ENCODE results near the gene SDCCAG8. TPM values are rescaled to one million over a fixed set of nuclear protein-coding genes. Genes with fewer than 3 reads are reported as not detected.

Gene SDCCAG8
- total and polyA plus RNA-seq, 4 donors: 25.4 to 96.7 (median 48.2) TPM

- no peak overlapping the region for H3K9ac ChIP-seq (ENCODE audit: insufficient read depth in 1 of 2, low read length in 2 of 2)
Measured at GRCh38 chr1:243438146-243438545, 182.3 kb downstream of the SDCCAG8 start.

GRCh38 chr1:243438815-243439214 is 183.0 kb downstream of the SDCCAG8 start:
- Histone ChIP-seq H3K9me3 (ENCODE audit: control insufficient read depth in 4 of 4, insufficient read depth in 3 of 4, low read length in 3 of 4) (no peaks in the 10 kb centered on the region), H3K4me1 (ENCODE audit: control insufficient read depth in 5 of 5, insufficient read depth in 5 of 5, low read length in 5 of 5) (peaks cover 0 to 9% (median 7%) of the 10 kb centered on the region in 5 donors), H3K36me3 (ENCODE audit: control insufficient read depth in 4 of 4, insufficient read depth in 4 of 4, low read length in 4 of 4) (peaks cover 0 to 4% (median 2%) of the 10 kb centered on the region in 4 donors), H3K27ac (ENCODE audit: low read depth in 1 of 2, low read length in 1 of 2) (no peak overlapping the region), H3K9ac (ENCODE audit: insufficient read depth in 1 of 2, low read length in 2 of 2) (no peak overlapping the region), H3K27me3 (ENCODE audit: control insufficient read depth in 3 of 3, insufficient read depth in 3 of 3, low read length in 2 of 3) (no peaks in the 10 kb centered on the region), H3K4me3 (no peak overlapping the region)
- DNase-seq (no peak), ATAC-seq (ENCODE audit: insufficient read depth, low FRiP score) (no peak)
- TF ChIP-seq, protein P1, sequence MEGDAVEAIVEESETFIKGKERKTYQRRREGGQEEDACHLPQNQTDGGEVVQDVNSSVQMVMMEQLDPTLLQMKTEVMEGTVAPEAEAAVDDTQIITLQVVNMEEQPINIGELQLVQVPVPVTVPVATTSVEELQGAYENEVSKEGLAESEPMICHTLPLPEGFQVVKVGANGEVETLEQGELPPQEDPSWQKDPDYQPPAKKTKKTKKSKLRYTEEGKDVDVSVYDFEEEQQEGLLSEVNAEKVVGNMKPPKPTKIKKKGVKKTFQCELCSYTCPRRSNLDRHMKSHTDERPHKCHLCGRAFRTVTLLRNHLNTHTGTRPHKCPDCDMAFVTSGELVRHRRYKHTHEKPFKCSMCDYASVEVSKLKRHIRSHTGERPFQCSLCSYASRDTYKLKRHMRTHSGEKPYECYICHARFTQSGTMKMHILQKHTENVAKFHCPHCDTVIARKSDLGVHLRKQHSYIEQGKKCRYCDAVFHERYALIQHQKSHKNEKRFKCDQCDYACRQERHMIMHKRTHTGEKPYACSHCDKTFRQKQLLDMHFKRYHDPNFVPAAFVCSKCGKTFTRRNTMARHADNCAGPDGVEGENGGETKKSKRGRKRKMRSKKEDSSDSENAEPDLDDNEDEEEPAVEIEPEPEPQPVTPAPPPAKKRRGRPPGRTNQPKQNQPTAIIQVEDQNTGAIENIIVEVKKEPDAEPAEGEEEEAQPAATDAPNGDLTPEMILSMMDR (IDR thresholded peaks at IDR 0.05; ENCODE audit: control extremely low read depth, extremely low read depth): no peak
- WGBS, 2 donors: 91 to 97% methylated on average over 2 of the region's 2 CpGs

More at GRCh38 chr1:243438146-243438545, 182.3 kb downstream of the SDCCAG8 start:
- 52 to 70% methylated on average over 3 of the region's 3 CpGs for WGBS, 2 donors
- Histone ChIP-seq H3K4me1 (ENCODE audit: control insufficient read depth in 5 of 5, insufficient read depth in 5 of 5, low read length in 5 of 5) (peaks cover 0 to 9% (median 7%) of the 10 kb centered on the region in 5 donors), H3K9me3 (ENCODE audit: control insufficient read depth in 4 of 4, insufficient read depth in 3 of 4, low read length in 3 of 4) (no peaks in the 10 kb centered on the region), H3K4me3 (no peak overlapping the region), H3K27me3 (ENCODE audit: control insufficient read depth in 3 of 3, insufficient read depth in 3 of 3, low read length in 2 of 3) (no peaks in the 10 kb centered on the region), H3K36me3 (ENCODE audit: control insufficient read depth in 4 of 4, insufficient read depth in 4 of 4, low read length in 4 of 4) (peaks cover 0 to 4% (median 2%) of the 10 kb centered on the region in 4 donors), H3K27ac (ENCODE audit: low read depth in 1 of 2, low read length in 1 of 2) (no peak overlapping the region)
- TF ChIP-seq, protein P1 (IDR thresholded peaks at IDR 0.05; ENCODE audit: control extremely low read depth, extremely low read depth): no peak
- no peak for DNase-seq
- no peak for ATAC-seq (ENCODE audit: insufficient read depth, low FRiP score)

DNA sequence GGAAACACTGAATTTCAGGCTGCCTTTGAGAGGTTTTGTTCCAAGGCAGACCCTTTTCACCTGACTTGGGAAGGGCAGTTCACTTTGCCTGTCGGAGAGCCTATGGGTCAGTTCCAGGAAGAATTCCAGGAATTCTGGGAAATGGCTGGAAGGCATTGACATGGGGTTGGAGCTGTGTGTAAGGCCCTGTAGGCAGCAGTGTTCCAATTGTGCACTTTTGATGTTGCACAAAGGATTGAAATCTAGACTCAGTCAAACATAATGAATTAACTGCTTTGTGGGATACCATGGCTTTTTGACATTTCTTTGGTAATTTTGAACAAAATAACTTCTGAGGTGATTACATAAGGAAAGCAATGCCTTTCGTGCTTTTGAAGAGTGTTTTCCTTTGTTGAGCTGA is 184.6 kb downstream of the SDCCAG8 start:
- Histone ChIP-seq H3K27ac (ENCODE audit: low read depth in 1 of 2, low read length in 1 of 2) (no peak overlapping the region), H3K9me3 (ENCODE audit: control insufficient read depth in 4 of 4, insufficient read depth in 3 of 4, low read length in 3 of 4) (no peaks in the 10 kb centered on the region), H3K27me3 (ENCODE audit: control insufficient read depth in 3 of 3, insufficient read depth in 3 of 3, low read length in 2 of 3) (no peaks in the 10 kb centered on the region), H3K4me1 (ENCODE audit: control insufficient read depth in 5 of 5, insufficient read depth in 5 of 5, low read length in 5 of 5) (peaks cover 0 to 9% (median 4%) of the 10 kb centered on the region in 5 donors), H3K36me3 (ENCODE audit: control insufficient read depth in 4 of 4, insufficient read depth in 4 of 4, low read length in 4 of 4) (peaks cover 0 to 4% (median 2%) of the 10 kb centered on the region in 4 donors), H3K9ac (ENCODE audit: insufficient read depth in 1 of 2, low read length in 2 of 2) (no peak overlapping the region), H3K4me3 (no peak overlapping the region)
- 76 to 85% methylated on average over 2 of the region's 2 CpGs for WGBS, 2 donors
- DNase-seq (peak in 1 of 3 donors; percentile 12), ATAC-seq (ENCODE audit: insufficient read depth, low FRiP score) (no peak)
- TF ChIP-seq, protein P1 (IDR thresholded peaks at IDR 0.05; ENCODE audit: control extremely low read depth, extremely low read depth): no peak

GRCh38 chr1:243441601-243442000 is 185.8 kb downstream of the SDCCAG8 start:
- TF ChIP-seq, protein P1 (IDR thresholded peaks at IDR 0.05; ENCODE audit: control extremely low read depth, extremely low read depth): no peak
- no peak overlapping the region for H3K27ac ChIP-seq (ENCODE audit: low read depth in 1 of 2, low read length in 1 of 2)
- no peaks in the 10 kb centered on the region for H3K27me3 ChIP-seq (ENCODE audit: control insufficient read depth in 3 of 3, insufficient read depth in 3 of 3, low read length in 2 of 3)
- peaks cover 0 to 2% (median 0%) of the 10 kb centered on the region in 4 donors for H3K9me3 ChIP-seq (ENCODE audit: control insufficient read depth in 4 of 4, insufficient read depth in 3 of 4, low read length in 3 of 4)
- H3K9ac ChIP-seq (ENCODE audit: insufficient read depth in 1 of 2, low read length in 2 of 2): no peak overlapping the region
- H3K4me1 ChIP-seq (ENCODE audit: control insufficient read depth in 5 of 5, insufficient read depth in 5 of 5, low read length in 5 of 5): peaks cover 0 to 9% (median 4%) of the 10 kb centered on the region in 5 donors
- peaks cover 0 to 6% (median 2%) of the 10 kb centered on the region in 4 donors for H3K36me3 ChIP-seq (ENCODE audit: control insufficient read depth in 4 of 4, insufficient read depth in 4 of 4, low read length in 4 of 4)
- no peak for DNase-seq
- H3K4me3 ChIP-seq: no peak overlapping the region
- no peak for ATAC-seq (ENCODE audit: insufficient read depth, low FRiP score)
